ENCODE data around the gene CCDC40. TPM values are rescaled to one million over a fixed set of nuclear protein-coding genes. Genes with fewer than 3 reads are reported as not detected.
A peak's percentile ranks its signal among the peaks of the same experiment; 100 is the strongest.

Gene CCDC40
- total and polyA plus RNA-seq, 10 of the 15 experiments (the other 5 are each of a cell fraction or from before 2014, with no cell fraction given), result 0.06 to 0.10 TPM; not detected in 8

DNA sequence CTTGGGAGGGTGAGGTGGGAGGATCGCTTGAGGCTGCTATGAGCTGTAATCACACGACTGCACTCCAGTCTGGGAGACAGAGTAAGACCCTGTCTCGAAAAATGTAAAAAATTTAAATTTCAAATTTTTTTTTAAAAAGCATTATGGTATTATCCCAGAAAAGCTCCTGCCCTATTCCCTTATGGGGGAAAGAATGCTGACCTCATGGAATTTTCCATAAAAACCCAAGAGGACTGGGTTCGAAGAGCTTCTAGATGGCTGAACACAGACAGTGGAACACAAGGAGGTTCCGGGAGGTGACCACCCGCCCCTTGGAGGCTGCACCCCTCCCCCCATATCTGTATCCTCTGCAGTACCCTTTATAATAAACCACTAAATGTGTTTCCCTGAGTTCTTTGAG lies 106.5 kb downstream of the CCDC40 start:
- ChIA-PET POLR2A (interaction anchor here (0.5 kb wide), 1 partner anchor 11 kb away, joined by 3 read pairs; no protein-coding TSS in a partner anchor), SMC1A (ENCODE audit: uncharacterized antibody, unreplicated experiment) (no interaction called here), RAD21 (ENCODE audit: unreplicated experiment) (interaction anchor here (0.5 to 2.3 kb wide), 3 partner anchors 41 to 123 kb away, joined by 3 to 9 read pairs (median 3); partner anchors contain the start of gene GAA), CTCF (interaction anchor here (0.7 to 4.9 kb wide), 3 partner anchors 20 to 63 kb away, joined by 3 to 21 read pairs (median 3); partner anchors contain the start of gene GAA)
- in situ Hi-C loops (cut with MboI), result no loop called here
- H3K79me2 ChIP-seq (ENCODE audit: control insufficient read depth, insufficient read depth, low read length), result peaks cover 42% of the 10 kb centered on the region
- no peak overlapping the region for H3K9ac ChIP-seq (ENCODE audit: control insufficient read depth, insufficient read depth, low read length)
- 0 out of 2 replicates have a peak overlapping the region, but pooled peaks have one; percentile 0 for H3K4me3 ChIP-seq
- no peaks in the 10 kb centered on the region for H3K27me3 ChIP-seq (replicated peaks in 1 of 2; ENCODE audit: control insufficient read depth in 2 of 2, insufficient read depth in 2 of 2, low read length in 1 of 2)
- H3K4me1 ChIP-seq (ENCODE audit: control insufficient read depth, insufficient read depth, low read length), result peaks cover 11% of the 10 kb centered on the region
- ATAC-seq, result no peak
- H3K4me2 ChIP-seq (ENCODE audit: control insufficient read depth, insufficient read depth), result no peak overlapping the region; the same call in 1 of the 2 replicates
- no peak for DNase-seq (ENCODE audit: low read depth, low spot score)
- 89% methylated on average over 6 of the region's 6 CpGs for WGBS (ENCODE audit: insufficient coverage, insufficient replicate concordance, low lambda C conversion rate, missing lambda C conversion rate)
- peaks cover 25 to 27% of the 10 kb centered on the region in 2 experiments for H3K36me3 ChIP-seq (ENCODE audit: control insufficient read depth in 2 of 2, insufficient read depth in 2 of 2, low read length in 1 of 2)
- H3K9me3 ChIP-seq (replicated peaks; ENCODE audit: control insufficient read depth, insufficient read depth, low read length), result no peaks in the 10 kb centered on the region
- no peak for FAIRE-seq
- no TSS peak for BruUV-seq (replicated peaks)
- no peak overlapping the region for H2AFZ ChIP-seq (ENCODE audit: control insufficient read depth, low read depth, low read length)
- H4K20me1 ChIP-seq (ENCODE audit: control insufficient read depth, insufficient read depth), result 0 out of 2 replicates have a peak, but pooled peaks cover 3% of the 10 kb centered on the region
- intact Hi-C loops (cut with micrococcal nuclease; ENCODE audit: unreplicated experiment), result no loop called here
- no peak overlapping the region for H3K27ac ChIP-seq (ENCODE audit: control insufficient read depth, insufficient read depth)
- TF ChIP-seq STAT1 (conservative IDR thresholded peaks at IDR 0.05) (no peak), NBN (IDR thresholded peaks at IDR 0.05) (no peak), SUPT20H (IDR thresholded peaks at IDR 0.05; ENCODE audit: borderline replicate concordance, control insufficient read depth, low read depth, low read length) (no peak), SREBF1 (IDR thresholded peaks at IDR 0.05; ENCODE audit: low read length) (no peak), POU2F2 (IDR thresholded peaks at IDR 0.05; ENCODE audit: borderline replicate concordance, low read depth, low read length) (no peak), CREB1 (IDR thresholded peaks at IDR 0.05; ENCODE audit: low read depth) (no peak), HDAC2 (IDR thresholded peaks at IDR 0.05) (no peak), SMC3 (IDR thresholded peaks at IDR 0.05; ENCODE audit: borderline replicate concordance, low read length) (no peak), IRF5 (IDR thresholded peaks at IDR 0.05; ENCODE audit: borderline replicate concordance) (no peak), PAX8 (IDR thresholded peaks at IDR 0.05) (no peak), BCL11A (IDR thresholded peaks at IDR 0.05; ENCODE audit: low read depth, low read length) (no peak), CEBPZ (IDR thresholded peaks at IDR 0.05; ENCODE audit: low read depth, low read length) (no peak), ATF2 (IDR thresholded peaks at IDR 0.05; ENCODE audit: low read length) (no peak), ELK1 (IDR thresholded peaks at IDR 0.05; ENCODE audit: low read depth, low read length) (no peak)
- TF ChIP-seq, protein P1, sequence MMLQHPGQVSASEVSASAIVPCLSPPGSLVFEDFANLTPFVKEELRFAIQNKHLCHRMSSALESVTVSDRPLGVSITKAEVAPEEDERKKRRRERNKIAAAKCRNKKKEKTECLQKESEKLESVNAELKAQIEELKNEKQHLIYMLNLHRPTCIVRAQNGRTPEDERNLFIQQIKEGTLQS (IDR thresholded peaks at IDR 0.05; ENCODE audit: borderline replicate concordance, extremely low read depth, low read depth, low read length), result no peak
